Measurements from ENCODE around the gene RAB7A.

The RAB7A gene

GRCh38 chr3:128786434-128787020 is 60.5 kb downstream of the RAB7A start:
- DNase-seq (ENCODE audit: low read depth), result no peak
- TF ChIP-seq CTCF (IDR thresholded peaks at IDR 0.05; ENCODE audit: insufficient read depth, low read depth, low read length, missing control alignments), result no peak

GRCh38 chr3:128787256-128788253 is 61.6 kb downstream of the RAB7A start:
- TF ChIP-seq CTCF (IDR thresholded peaks at IDR 0.05; ENCODE audit: insufficient read depth, low read depth, low read length, missing control alignments), result peak; percentile 49
- DNase-seq (ENCODE audit: low read depth), result peak; percentile 71
- no peak overlapping the region for H3K4me3 ChIP-seq (ENCODE audit: low read depth, low read length)

More at GRCh38 chr3:128786434-128787020, 60.5 kb downstream of the RAB7A start:
- H3K4me3 ChIP-seq (ENCODE audit: low read depth, low read length), result no peak overlapping the region

GRCh38 chr3:128788268-128788869 is 62.4 kb downstream of the RAB7A start:
- TF ChIP-seq CTCF (IDR thresholded peaks at IDR 0.05; ENCODE audit: insufficient read depth, low read depth, low read length, missing control alignments), result no peak
- DNase-seq (ENCODE audit: low read depth), result no peak
- H3K4me3 ChIP-seq (ENCODE audit: low read depth, low read length), result peak overlapping the region; percentile 23

- TF ChIP-seq CTCF (IDR thresholded peaks at IDR 0.05; ENCODE audit: insufficient read depth, low read depth, low read length, missing control alignments), result no peak
- DNase-seq (ENCODE audit: low read depth), result peak; percentile 45
- no peak overlapping the region for H3K4me3 ChIP-seq (ENCODE audit: low read depth, low read length)
These were observed 68.2 kb downstream of the RAB7A start for GRCh38 chr3:128794067-128794768.

GRCh38 chr3:128794770-128795649 is 69.0 kb downstream of the RAB7A start:
- no peak overlapping the region for H3K4me3 ChIP-seq (ENCODE audit: low read depth, low read length)
- peak; percentile 77 for TF ChIP-seq CTCF (IDR thresholded peaks at IDR 0.05; ENCODE audit: insufficient read depth, low read depth, low read length, missing control alignments)
- peak; percentile 80 for DNase-seq (ENCODE audit: low read depth)

- no peak overlapping the region for H3K4me3 ChIP-seq (ENCODE audit: low read depth, low read length)
- no peak for DNase-seq (ENCODE audit: low read depth)
- TF ChIP-seq CTCF (IDR thresholded peaks at IDR 0.05; ENCODE audit: insufficient read depth, low read depth, low read length, missing control alignments), result no peak
These were observed 73.7 kb downstream of the RAB7A start for GRCh38 chr3:128799653-128800052.
